ENCODE data around the gene RP9.
"Not testable (repeated sequence)": the region's sequence is repeated elsewhere in the genome, so short reads cannot be mapped to it uniquely, and the experiment has no call there.

DNA sequence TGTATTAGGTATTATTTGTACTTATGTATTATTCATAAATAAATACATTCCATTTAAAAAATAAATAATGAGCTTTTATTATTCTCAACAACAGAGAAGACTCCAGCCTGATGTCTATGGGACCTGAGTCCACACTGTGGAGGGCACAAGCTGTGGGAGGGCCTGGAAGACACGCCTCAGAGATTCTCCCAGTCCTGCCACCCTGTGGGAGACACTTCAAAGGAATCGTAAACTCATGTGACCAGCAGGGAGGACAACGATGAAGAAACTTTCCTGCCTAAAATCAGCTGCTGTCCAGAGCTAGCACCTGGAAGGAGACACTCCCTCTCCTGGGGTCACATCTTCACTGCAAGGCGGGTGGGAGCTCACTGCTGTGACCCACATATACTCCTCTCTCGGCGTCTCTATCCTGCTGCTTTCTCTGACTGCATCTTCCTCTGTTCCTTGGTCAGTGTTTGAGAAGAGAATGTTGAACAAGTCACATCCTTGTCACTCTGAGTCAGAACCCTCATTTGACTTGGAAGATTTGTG lies 14.4 kb downstream of the RP9 start:
- not testable (repeated sequence) for TF ChIP-seq POLR2A (IDR thresholded peaks at IDR 0.05; ENCODE audit: low read length); GATA1 (IDR thresholded peaks at IDR 0.05; ENCODE audit: low read depth, low read length)

All from erythroblast (primary cell).